ENCODE measurements around the gene RFX7.

DNA sequence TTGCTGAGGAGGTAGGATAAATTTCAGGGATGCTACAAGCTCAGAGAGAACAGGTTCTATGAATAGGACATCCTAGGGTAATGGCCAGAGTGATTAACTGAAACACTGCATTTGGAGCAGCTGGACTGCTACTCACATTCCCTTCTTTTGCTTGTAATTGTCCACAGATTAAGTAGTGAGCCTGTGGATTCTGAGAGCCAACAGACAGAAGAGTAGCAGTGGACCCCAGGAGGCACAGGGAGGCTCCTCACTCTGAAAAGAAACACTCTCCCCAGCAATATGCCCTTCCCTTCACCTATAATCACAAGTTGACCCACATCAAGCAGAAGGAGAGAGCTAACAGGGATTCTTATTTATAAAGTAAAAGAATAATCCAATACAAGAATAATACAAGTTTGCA, 10.6 kb upstream of the RFX7 start:
- no peak for TF ChIP-seq EZH2phosphoT487 (conservative IDR thresholded peaks at IDR 0.05; ENCODE audit: low read length)
- TF ChIP-seq, protein P1, sequence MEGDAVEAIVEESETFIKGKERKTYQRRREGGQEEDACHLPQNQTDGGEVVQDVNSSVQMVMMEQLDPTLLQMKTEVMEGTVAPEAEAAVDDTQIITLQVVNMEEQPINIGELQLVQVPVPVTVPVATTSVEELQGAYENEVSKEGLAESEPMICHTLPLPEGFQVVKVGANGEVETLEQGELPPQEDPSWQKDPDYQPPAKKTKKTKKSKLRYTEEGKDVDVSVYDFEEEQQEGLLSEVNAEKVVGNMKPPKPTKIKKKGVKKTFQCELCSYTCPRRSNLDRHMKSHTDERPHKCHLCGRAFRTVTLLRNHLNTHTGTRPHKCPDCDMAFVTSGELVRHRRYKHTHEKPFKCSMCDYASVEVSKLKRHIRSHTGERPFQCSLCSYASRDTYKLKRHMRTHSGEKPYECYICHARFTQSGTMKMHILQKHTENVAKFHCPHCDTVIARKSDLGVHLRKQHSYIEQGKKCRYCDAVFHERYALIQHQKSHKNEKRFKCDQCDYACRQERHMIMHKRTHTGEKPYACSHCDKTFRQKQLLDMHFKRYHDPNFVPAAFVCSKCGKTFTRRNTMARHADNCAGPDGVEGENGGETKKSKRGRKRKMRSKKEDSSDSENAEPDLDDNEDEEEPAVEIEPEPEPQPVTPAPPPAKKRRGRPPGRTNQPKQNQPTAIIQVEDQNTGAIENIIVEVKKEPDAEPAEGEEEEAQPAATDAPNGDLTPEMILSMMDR (IDR thresholded peaks at IDR 0.05; ENCODE audit: insufficient read depth, low read length, poor library complexity, severe bottlenecking), result no peak

All from SU-DHL-6 (cell line).